Measurements from ENCODE around the gene PTGFRN.

The PTGFRN gene

DNA sequence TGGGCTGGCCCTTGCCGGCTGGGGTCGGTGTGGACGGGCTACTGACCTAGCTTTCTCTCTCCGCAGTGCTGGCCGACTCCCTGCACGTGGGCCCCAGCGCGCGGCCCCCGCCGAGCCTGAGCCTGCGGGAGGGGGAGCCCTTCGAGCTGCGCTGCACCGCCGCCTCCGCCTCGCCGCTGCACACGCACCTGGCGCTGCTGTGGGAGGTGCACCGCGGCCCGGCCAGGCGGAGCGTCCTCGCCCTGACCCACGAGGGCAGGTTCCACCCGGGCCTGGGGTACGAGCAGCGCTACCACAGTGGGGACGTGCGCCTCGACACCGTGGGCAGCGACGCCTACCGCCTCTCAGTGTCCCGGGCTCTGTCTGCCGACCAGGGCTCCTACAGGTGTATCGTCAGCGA lies 34.9 kb downstream of the PTGFRN start:
- Histone ChIP-seq H3K9me3 (ENCODE audit: control insufficient read depth, low read length) (no peaks in the 10 kb centered on the region), H3K4me3 (ENCODE audit: extremely low read depth, insufficient read depth, low read length, poor library complexity, severe bottlenecking) (no peak overlapping the region), H3K36me3 (ENCODE audit: control insufficient read depth, insufficient read depth, low read length) (peaks cover 30% of the 10 kb centered on the region), H3K27ac (ENCODE audit: low read depth, low read length, severe bottlenecking) (no peak overlapping the region), H3K4me1 (ENCODE audit: control insufficient read depth, insufficient read depth, low read length, poor library complexity, severe bottlenecking) (peaks cover 1% of the 10 kb centered on the region)
- WGBS, 2 experiments (ENCODE audit: insufficient coverage in 2 of 2) = 95 to 97% methylated on average over 38 to 40 of the region's 42 CpGs

DNA sequence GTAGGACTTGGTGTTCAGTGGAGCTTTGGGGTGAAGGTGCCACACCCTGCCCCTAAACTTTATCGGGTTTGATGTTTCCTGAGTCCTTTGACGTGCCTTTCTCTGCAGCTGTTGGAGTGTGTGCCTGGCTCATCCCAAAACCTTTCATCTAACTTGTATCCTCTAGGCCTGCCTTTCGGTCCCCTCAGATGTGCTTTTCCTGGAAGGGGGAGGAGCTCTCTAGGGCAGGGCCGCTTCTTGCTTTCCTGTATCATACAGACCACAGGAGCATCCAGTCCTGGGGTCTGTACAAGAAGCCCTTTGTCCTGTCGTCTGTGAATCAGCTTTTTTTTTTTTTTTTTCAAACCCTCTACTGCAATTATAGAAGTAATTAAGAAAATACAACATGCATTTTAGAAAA lies 35.7 kb downstream of the PTGFRN start:
- Histone ChIP-seq H3K36me3 (ENCODE audit: control insufficient read depth, insufficient read depth, low read length) (peaks cover 34% of the 10 kb centered on the region), H3K4me1 (ENCODE audit: control insufficient read depth, insufficient read depth, low read length, poor library complexity, severe bottlenecking) (peaks cover 9% of the 10 kb centered on the region), H3K4me3 (ENCODE audit: extremely low read depth, insufficient read depth, low read length, poor library complexity, severe bottlenecking) (no peak overlapping the region), H3K9me3 (ENCODE audit: control insufficient read depth, low read length) (no peaks in the 10 kb centered on the region), H3K27ac (ENCODE audit: low read depth, low read length, severe bottlenecking) (no peak overlapping the region)
- WGBS, 2 experiments (ENCODE audit: insufficient coverage in 2 of 2) = 93% methylated on average over 3 of the region's 5 CpGs; no CpG with 5 or more reads in 1 of the 2 experiments

DNA sequence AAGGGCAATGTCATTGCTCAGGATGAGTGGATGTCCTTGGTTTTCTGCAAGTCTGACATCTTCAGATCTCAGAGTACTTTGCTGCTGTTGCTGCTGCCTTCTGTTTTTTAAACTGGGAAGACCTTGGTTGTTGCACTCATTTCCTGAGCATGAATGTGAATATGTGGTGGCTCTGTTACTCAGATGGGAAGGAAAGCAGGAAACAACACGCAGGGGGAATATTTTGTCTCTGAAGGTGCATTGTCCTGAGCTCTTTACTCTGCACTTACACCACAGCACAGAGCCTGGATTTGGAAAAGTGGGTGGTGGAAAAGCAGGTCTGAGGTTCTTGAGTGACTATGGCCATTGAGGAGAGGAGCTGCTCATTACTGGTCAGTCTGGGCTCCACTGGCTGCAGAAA lies 36.3 kb downstream of the PTGFRN start:
- peaks cover 34% of the 10 kb centered on the region for H3K36me3 ChIP-seq (ENCODE audit: control insufficient read depth, insufficient read depth, low read length)
- H3K4me1 ChIP-seq (ENCODE audit: control insufficient read depth, insufficient read depth, low read length, poor library complexity, severe bottlenecking) = peaks cover 14% of the 10 kb centered on the region
- H3K9me3 ChIP-seq (ENCODE audit: control insufficient read depth, low read length) = no peaks in the 10 kb centered on the region
- 100% methylated on average over 1 of the region's 1 CpG; no CpG with 5 or more reads in 1 of the 2 experiments for WGBS, 2 experiments (ENCODE audit: insufficient coverage in 2 of 2)
- H3K4me3 ChIP-seq (ENCODE audit: extremely low read depth, insufficient read depth, low read length, poor library complexity, severe bottlenecking) = no peak overlapping the region
- no peak overlapping the region for H3K27ac ChIP-seq (ENCODE audit: low read depth, low read length, severe bottlenecking)

DNA sequence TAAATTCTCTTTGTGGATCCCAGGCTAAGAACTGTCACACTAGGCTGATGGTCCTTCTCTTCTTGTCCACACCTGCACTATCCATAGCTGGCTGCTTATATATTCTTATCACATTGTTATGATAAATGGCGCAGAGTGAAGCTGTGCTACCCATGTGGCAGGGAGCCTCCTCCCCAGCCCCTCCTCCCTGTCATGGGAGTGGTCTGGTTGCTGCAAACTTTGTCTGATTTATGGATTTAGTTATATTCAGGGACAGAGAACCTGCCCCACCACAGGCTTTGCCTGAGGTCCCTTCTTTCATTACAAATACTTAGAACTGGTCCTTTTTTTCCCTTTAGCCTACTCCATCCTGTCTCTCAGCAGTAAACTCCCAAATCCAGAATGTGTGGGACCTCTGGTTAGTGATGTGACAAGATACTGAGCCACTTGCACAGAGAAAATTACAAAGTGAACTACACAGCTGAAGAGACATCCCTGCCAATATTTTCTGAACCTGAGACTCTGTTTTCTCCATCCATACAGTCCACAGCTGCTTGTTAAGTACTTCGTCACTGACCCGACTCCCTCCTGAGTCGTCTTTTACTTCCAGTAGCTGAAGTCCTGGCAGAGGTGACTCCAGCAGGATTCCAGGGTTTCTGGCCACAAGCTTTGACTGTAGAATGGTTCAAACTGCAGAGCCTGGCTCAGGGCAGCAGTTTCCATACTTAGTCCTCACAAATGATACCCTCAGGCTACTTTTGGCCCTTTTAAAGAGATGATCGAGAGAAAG lies 37.6 kb downstream of the PTGFRN start:
- peaks cover 28% of the 10 kb centered on the region for H3K36me3 ChIP-seq (ENCODE audit: control insufficient read depth, insufficient read depth, low read length)
- H3K9me3 ChIP-seq (ENCODE audit: control insufficient read depth, low read length) = no peaks in the 10 kb centered on the region
- 75 to 95% methylated on average over 3 to 4 of the region's 5 CpGs for WGBS, 2 experiments (ENCODE audit: insufficient coverage in 2 of 2)

DNA sequence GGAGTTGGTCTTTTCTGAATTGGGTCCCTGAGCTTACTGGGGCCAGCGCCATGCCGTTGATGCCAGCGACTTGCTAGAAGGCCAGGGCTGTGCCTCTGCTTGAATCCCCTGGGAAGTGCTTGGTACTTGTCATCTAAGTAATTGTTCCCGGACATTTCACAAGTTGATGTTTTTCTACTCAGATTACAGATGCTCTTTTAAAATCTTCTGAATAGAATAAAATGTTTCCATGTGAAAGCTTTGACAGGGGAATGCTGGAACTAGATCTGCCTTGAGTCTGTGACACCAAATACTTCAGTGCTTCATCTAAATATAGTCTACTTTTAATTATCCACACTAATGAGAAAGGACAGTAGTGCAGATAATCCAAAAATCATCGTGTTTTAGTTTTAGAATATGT lies 38.3 kb downstream of the PTGFRN start:
- H3K4me3 ChIP-seq (ENCODE audit: extremely low read depth, insufficient read depth, low read length, poor library complexity, severe bottlenecking) = no peak overlapping the region
- 96 to 100% methylated on average over 3 to 4 of the region's 5 CpGs for WGBS, 2 experiments (ENCODE audit: insufficient coverage in 2 of 2)
- no peaks in the 10 kb centered on the region for H3K9me3 ChIP-seq (ENCODE audit: control insufficient read depth, low read length)
- peaks cover 21% of the 10 kb centered on the region for H3K4me1 ChIP-seq (ENCODE audit: control insufficient read depth, insufficient read depth, low read length, poor library complexity, severe bottlenecking)
- peaks cover 28% of the 10 kb centered on the region for H3K36me3 ChIP-seq (ENCODE audit: control insufficient read depth, insufficient read depth, low read length)
- H3K27ac ChIP-seq (ENCODE audit: low read depth, low read length, severe bottlenecking) = no peak overlapping the region

More for the DNA sequence above, 37.6 kb downstream of the PTGFRN start:
- Histone ChIP-seq H3K27ac (ENCODE audit: low read depth, low read length, severe bottlenecking) (no peak overlapping the region), H3K4me3 (ENCODE audit: extremely low read depth, insufficient read depth, low read length, poor library complexity, severe bottlenecking) (no peak overlapping the region), H3K4me1 (ENCODE audit: control insufficient read depth, insufficient read depth, low read length, poor library complexity, severe bottlenecking) (peaks cover 21% of the 10 kb centered on the region)

DNA sequence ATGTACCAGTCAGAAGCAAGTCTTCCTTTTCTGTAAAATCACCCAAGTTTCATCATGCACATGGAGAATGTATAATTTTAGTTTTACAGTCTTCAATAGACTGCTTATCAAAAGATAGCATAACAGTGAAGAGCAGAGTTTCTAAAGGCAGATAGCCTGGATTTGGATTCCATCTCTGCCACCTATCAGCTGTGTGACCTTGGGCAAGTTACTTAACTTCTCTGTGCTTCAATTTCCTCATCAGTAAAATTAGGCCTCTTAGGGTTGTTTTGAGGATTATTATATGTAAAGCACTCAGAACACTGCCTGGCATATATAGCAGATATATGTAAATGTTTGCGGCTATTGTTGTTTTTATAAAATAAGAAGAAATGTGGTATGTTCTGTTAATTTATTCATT lies 38.9 kb downstream of the PTGFRN start:
- H3K4me1 ChIP-seq (ENCODE audit: control insufficient read depth, insufficient read depth, low read length, poor library complexity, severe bottlenecking) = peaks cover 21% of the 10 kb centered on the region
- H3K4me3 ChIP-seq (ENCODE audit: extremely low read depth, insufficient read depth, low read length, poor library complexity, severe bottlenecking) = no peak overlapping the region
- no peaks in the 10 kb centered on the region for H3K9me3 ChIP-seq (ENCODE audit: control insufficient read depth, low read length)
- H3K27ac ChIP-seq (ENCODE audit: low read depth, low read length, severe bottlenecking) = no peak overlapping the region
- WGBS, 2 experiments (ENCODE audit: insufficient coverage in 2 of 2) = no CpG with 5 or more reads among the region's 1 CpG
- peaks cover 29% of the 10 kb centered on the region for H3K36me3 ChIP-seq (ENCODE audit: control insufficient read depth, insufficient read depth, low read length)

DNA sequence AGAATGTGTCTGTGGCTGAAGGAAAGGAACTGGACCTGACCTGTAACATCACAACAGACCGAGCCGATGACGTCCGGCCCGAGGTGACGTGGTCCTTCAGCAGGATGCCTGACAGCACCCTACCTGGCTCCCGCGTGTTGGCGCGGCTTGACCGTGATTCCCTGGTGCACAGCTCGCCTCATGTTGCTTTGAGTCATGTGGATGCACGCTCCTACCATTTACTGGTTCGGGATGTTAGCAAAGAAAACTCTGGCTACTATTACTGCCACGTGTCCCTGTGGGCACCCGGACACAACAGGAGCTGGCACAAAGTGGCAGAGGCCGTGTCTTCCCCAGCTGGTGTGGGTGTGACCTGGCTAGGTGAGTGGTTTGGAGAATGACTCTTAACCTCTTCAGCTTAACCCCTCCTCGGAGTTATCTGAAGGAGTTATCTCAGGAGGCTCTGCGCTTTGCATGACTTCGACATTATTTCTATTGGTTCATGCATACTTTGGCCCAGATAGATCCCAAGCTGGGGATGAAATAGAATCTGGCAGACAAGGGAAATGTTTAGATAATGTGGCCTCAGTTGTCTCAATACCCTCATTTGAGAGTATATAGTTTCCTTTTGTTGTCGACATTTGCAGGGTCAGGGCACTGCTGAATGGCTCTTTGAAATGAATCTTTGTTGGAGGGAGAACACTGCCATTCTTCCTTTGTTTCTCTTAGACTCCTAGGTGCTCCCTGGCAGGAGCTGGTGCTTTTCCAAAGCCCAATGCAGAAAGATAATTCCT lies 39.7 kb downstream of the PTGFRN start:
- H3K27ac ChIP-seq (ENCODE audit: low read depth, low read length, severe bottlenecking) = no peak overlapping the region
- no peaks in the 10 kb centered on the region for H3K9me3 ChIP-seq (ENCODE audit: control insufficient read depth, low read length)
- peaks cover 29% of the 10 kb centered on the region for H3K36me3 ChIP-seq (ENCODE audit: control insufficient read depth, insufficient read depth, low read length)
- peaks cover 21% of the 10 kb centered on the region for H3K4me1 ChIP-seq (ENCODE audit: control insufficient read depth, insufficient read depth, low read length, poor library complexity, severe bottlenecking)
- no peak overlapping the region for H3K4me3 ChIP-seq (ENCODE audit: extremely low read depth, insufficient read depth, low read length, poor library complexity, severe bottlenecking)
- WGBS, 2 experiments (ENCODE audit: insufficient coverage in 2 of 2) = 96 to 99% methylated on average over 16 of the region's 21 CpGs

DNA sequence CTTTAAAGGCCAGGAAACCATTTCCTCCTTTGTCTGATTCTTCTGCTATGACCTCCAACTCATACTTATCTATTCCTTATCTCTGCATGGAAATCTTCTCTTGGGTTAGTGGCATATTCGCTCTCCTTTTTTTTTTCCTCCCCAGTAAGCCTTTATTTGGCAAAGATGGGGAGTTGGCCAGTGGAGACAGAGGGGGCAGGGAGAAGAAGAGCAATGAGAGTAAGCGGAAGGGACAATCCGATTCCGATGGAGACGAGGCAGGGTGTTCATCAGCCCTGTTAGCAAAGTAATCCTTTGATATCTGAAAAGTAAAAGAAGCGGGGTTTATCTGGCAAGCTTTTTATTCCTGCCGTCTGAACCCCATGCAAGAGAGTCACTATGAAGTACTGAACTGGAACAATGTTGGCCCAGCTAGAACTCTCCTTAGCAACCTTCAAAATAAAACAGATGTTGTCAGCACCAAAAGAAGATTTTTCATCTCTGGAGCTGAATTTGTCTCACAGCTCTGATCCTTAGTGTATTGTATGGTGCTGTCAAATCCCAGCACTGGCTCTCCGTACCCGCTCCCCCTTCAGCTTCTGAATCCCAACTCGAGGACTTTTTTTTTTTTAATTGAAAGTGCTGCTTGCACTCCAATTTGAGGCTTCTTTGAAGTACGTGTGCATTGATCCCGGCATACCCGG lies 40.9 kb downstream of the PTGFRN start:
- 85 to 88% methylated on average over 9 to 10 of the region's 13 CpGs for WGBS, 2 experiments (ENCODE audit: insufficient coverage in 2 of 2)
- H3K27ac ChIP-seq (ENCODE audit: low read depth, low read length, severe bottlenecking) = peak overlapping the region; percentile 58

DNA sequence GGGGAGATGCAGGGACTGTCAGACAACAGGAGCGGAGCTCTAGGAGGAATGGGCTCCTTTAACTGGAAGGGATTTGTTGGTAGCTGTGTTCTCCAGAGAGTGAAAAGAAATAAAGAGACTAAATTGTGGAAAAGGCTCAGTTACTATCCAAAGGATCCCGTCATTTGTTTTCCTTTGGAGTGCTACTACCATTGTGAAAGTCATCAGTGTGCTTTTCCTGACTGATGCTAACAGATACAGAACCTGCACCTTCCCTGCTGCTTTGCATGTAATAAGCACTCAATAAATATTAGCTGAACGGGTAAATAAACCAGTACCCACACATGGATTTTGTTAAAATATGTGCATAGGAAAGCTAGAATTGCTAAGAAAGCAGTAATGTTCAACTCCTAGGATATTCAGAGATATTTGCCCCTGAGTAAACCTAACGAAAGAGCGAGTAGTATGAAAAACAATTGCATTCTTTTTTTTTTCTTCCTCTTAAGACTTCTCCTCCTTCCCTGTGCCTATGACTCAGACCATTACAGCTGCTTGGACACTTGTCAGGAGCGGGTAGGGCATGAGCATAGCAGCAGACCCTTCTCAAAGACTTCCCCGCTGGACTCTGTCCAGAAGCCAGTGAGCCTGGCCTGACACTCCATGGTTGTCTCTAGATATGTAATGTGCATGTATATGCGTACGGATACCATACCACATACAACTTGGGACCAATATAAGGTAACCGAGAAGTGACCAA lies 41.7 kb downstream of the PTGFRN start:
- peaks cover 24% of the 10 kb centered on the region for H3K36me3 ChIP-seq (ENCODE audit: control insufficient read depth, insufficient read depth, low read length)
- H3K27ac ChIP-seq (ENCODE audit: low read depth, low read length, severe bottlenecking) = peak overlapping the region; percentile 58
- no peaks in the 10 kb centered on the region for H3K9me3 ChIP-seq (ENCODE audit: control insufficient read depth, low read length)
- no peak overlapping the region for H3K4me3 ChIP-seq (ENCODE audit: extremely low read depth, insufficient read depth, low read length, poor library complexity, severe bottlenecking)
- H3K4me1 ChIP-seq (ENCODE audit: control insufficient read depth, insufficient read depth, low read length, poor library complexity, severe bottlenecking) = peaks cover 21% of the 10 kb centered on the region
- 86 to 92% methylated on average over 3 to 6 of the region's 10 CpGs for WGBS, 2 experiments (ENCODE audit: insufficient coverage in 2 of 2)

More for the DNA sequence above, 40.9 kb downstream of the PTGFRN start:
- Histone ChIP-seq H3K36me3 (ENCODE audit: control insufficient read depth, insufficient read depth, low read length) (peaks cover 26% of the 10 kb centered on the region), H3K9me3 (ENCODE audit: control insufficient read depth, low read length) (no peaks in the 10 kb centered on the region), H3K4me1 (ENCODE audit: control insufficient read depth, insufficient read depth, low read length, poor library complexity, severe bottlenecking) (peaks cover 21% of the 10 kb centered on the region), H3K4me3 (ENCODE audit: extremely low read depth, insufficient read depth, low read length, poor library complexity, severe bottlenecking) (no peak overlapping the region)

DNA sequence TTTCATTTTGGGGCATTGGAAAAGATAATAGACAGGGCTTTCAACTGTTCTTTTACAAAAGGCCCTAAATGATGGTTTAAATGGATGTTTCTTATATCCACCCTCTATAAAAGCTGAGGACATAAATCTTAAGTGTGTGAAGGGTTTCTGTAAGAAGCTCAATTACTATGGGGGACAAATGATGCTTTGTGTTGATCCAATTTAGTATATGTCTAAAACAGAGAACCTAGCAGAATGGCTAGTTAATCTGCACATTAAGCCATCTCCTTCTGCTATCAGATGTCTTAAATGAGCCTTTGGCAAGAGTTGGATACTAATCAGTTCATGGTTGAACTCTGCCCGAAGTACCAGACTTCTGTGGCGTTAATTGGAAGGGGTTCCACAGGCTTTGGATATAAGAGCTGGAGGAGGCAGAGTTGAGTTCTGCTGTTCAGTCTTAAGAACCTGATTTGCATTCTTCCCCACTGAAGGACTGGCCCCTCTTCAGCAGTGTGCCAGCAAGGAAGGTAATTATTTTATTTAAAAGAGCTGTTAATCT lies 43.1 kb downstream of the PTGFRN start:
- H3K4me3 ChIP-seq (ENCODE audit: extremely low read depth, insufficient read depth, low read length, poor library complexity, severe bottlenecking) = no peak overlapping the region
- peaks cover 18% of the 10 kb centered on the region for H3K36me3 ChIP-seq (ENCODE audit: control insufficient read depth, insufficient read depth, low read length)
- H3K27ac ChIP-seq (ENCODE audit: low read depth, low read length, severe bottlenecking) = no peak overlapping the region
- peaks cover 21% of the 10 kb centered on the region for H3K4me1 ChIP-seq (ENCODE audit: control insufficient read depth, insufficient read depth, low read length, poor library complexity, severe bottlenecking)
- WGBS, 2 experiments (ENCODE audit: insufficient coverage in 2 of 2) = 100% methylated on average over 2 of the region's 2 CpGs
- H3K9me3 ChIP-seq (ENCODE audit: control insufficient read depth, low read length) = no peaks in the 10 kb centered on the region

All from mesodermal cell (in vitro differentiated cells).